DND-41 (cell line): Measurements from ENCODE around the gene OR52H1.

Source experiments
- ATAC-seq: fragments of 200-7000 bp; cut with Tn5 transposase; 3 replicates; pipeline ENCODE4 v1.9.1; 2021; ENCODE audit warnings: low read depth; ENCODE audit not compliant: insufficient read depth
- DNase-seq: peaks from one replicate; pipeline ENCODE4 v3.0.0-alpha.2; 2020
- H2AFZ ChIP-seq: 2 replicates; pipeline ENCODE4 v1.6.0; 2012; ENCODE audit warnings: low read depth, low read length
- H3K27ac ChIP-seq: 2 replicates; pipeline ENCODE4 v1.5.1; 2012; ENCODE audit warnings: low read length, inconsistent platforms
- H3K27me3 ChIP-seq: fragments of 200-600 bp; sonication (generic); 2 replicates; pipeline ENCODE4 v1.6.0; 2012; ENCODE audit warnings: low read length, mild to moderate bottlenecking, inconsistent platforms; ENCODE audit not compliant: insufficient read depth, poor library complexity
- H3K36me3 ChIP-seq: 2 replicates; pipeline ENCODE4 v1.5.1; 2012; ENCODE audit warnings: low read length, inconsistent platforms; ENCODE audit not compliant: insufficient read depth
- H3K4me1 ChIP-seq: 2 replicates; pipeline ENCODE4 v1.5.1; 2012; ENCODE audit warnings: mild to moderate bottlenecking, low read length; ENCODE audit not compliant: insufficient read depth
- H3K4me2 ChIP-seq: 2 replicates; pipeline ENCODE4 v1.6.0; 2012; ENCODE audit warnings: mild to moderate bottlenecking, moderate library complexity, low read length, inconsistent platforms; ENCODE audit not compliant: insufficient read depth
- H3K4me3 ChIP-seq, 2 experiments: fragments of 200-600 bp in 1 of 2; shearing (Covaris generic) in 1 of 2; 2 replicates each; pipeline ENCODE4 v1.5.1; 2012 to 2016; ENCODE audit warnings: inconsistent platforms in 2 of 2, low read length in 2 of 2, mild to moderate bottlenecking in 2 of 2, low read depth in 1 of 2, moderate library complexity in 1 of 2
- H3K79me2 ChIP-seq: 2 replicates; pipeline ENCODE4 v1.6.0; 2012; ENCODE audit warnings: low read length, inconsistent platforms; ENCODE audit not compliant: insufficient read depth
- H3K9ac ChIP-seq: 2 replicates; pipeline ENCODE4 v1.6.0; 2012; ENCODE audit warnings: low read depth, mild to moderate bottlenecking, inconsistent platforms, low read length, moderate library complexity
- H3K9me3 ChIP-seq: 2 replicates; pipeline ENCODE4 v1.5.1; 2012; ENCODE audit warnings: low read length, moderate library complexity, mild to moderate bottlenecking, inconsistent platforms; ENCODE audit not compliant: insufficient read depth, severe bottlenecking
- H4K20me1 ChIP-seq: 2 replicates; pipeline ENCODE4 v1.6.0; 2012; ENCODE audit warnings: low read length; ENCODE audit not compliant: insufficient read depth
- EZH2 ChIP-seq: IDR thresholded peaks from 3 replicates; pipeline ENCODE4 v1.6.1; 2012; ENCODE audit warnings: borderline replicate concordance, low read depth, mild to moderate bottlenecking, moderate library complexity, low read length, inconsistent platforms; ENCODE audit not compliant: severe bottlenecking
- TF ChIP-seq, protein P1 (sequence below): IDR thresholded peaks from 2 replicates; pipeline ENCODE4 v1.5.1; 2012; ENCODE audit warnings: borderline replicate concordance, low read length, moderate library complexity, mild to moderate bottlenecking; ENCODE audit not compliant: poor library complexity, severe bottlenecking; ENCODE audit errors: extremely low read depth

Gene OR52H1

DNA sequence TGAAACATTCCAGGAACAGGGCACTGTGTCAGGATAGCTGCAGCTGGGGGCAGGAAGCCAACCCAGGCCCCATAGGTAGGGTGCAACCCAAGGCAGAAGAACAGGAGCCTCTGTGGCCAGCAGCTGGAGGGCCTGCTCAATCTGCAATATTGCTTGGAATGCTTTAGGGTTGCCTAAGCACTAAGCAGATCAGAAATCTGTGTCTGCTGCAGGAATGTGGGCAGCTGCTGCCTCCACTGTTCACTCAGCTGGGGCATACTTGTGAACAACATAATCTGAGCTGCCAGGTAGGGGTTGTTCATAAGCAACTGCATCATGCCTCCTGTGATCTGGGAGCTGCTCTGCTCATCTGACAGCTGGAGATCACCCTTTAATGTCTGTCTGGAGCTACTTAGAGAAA is 33.5 kb downstream of the OR52H1 start:
- no peaks in the 10 kb centered on the region for H3K36me3 ChIP-seq
- DNase-seq (no peak), ATAC-seq (no peak)
- H3K4me2 ChIP-seq, result no peak overlapping the region
- H2AFZ ChIP-seq, result no peak overlapping the region
- TF ChIP-seq EZH2, result no peak
- TF ChIP-seq, protein P1, sequence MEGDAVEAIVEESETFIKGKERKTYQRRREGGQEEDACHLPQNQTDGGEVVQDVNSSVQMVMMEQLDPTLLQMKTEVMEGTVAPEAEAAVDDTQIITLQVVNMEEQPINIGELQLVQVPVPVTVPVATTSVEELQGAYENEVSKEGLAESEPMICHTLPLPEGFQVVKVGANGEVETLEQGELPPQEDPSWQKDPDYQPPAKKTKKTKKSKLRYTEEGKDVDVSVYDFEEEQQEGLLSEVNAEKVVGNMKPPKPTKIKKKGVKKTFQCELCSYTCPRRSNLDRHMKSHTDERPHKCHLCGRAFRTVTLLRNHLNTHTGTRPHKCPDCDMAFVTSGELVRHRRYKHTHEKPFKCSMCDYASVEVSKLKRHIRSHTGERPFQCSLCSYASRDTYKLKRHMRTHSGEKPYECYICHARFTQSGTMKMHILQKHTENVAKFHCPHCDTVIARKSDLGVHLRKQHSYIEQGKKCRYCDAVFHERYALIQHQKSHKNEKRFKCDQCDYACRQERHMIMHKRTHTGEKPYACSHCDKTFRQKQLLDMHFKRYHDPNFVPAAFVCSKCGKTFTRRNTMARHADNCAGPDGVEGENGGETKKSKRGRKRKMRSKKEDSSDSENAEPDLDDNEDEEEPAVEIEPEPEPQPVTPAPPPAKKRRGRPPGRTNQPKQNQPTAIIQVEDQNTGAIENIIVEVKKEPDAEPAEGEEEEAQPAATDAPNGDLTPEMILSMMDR, result no peak
- H3K4me1 ChIP-seq, result no peaks in the 10 kb centered on the region
- H3K79me2 ChIP-seq, result no peaks in the 10 kb centered on the region
- no peak overlapping the region for H3K27ac ChIP-seq
- no peak overlapping the region for H3K4me3 ChIP-seq
- H4K20me1 ChIP-seq, result no peaks in the 10 kb centered on the region
- no peaks in the 10 kb centered on the region for H3K9me3 ChIP-seq
- peaks cover 9% of the 10 kb centered on the region for H3K27me3 ChIP-seq
- H3K9ac ChIP-seq, result no peak overlapping the region

DNA sequence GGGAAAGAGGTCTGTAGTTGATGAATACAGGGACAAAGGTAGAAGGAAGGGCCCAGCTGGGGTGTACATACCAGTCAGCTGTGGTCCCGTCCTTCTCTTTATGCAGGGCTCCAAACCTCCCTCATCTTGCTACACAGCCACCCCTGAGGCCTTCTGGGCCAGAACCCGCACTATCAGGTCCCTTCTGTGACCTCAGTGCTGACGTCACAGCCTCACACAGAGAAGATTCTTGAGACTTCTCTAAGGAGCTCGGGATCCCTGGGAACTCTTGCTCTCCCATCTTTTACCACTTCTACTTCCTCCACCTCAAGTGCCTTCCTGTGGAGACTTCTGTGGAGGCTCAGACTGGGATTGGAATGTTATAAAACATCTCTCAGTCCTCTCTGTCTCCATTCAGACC is 38.5 kb downstream of the OR52H1 start, which contains the start of gene UBQLN3:
UBQLN3 (minus strand) TSS at position 155 of the 400 bp plus-strand sequence. CDS start 399 bp downstream, outside the sequence.
- H3K9me3 ChIP-seq, result no peaks in the 10 kb centered on the region
- no peak within 1 kb of the TSS for H3K4me3 ChIP-seq
- no peak within 1 kb of the TSS for H3K27ac ChIP-seq
- TF ChIP-seq, protein P1, result no peak
- TF ChIP-seq EZH2, result no peak
- no peak for DNase-seq
- no peak for ATAC-seq
- no peak within 1 kb of the TSS for H2AFZ ChIP-seq
- H3K79me2 ChIP-seq, result no peaks in the 10 kb centered on the region
- no peaks in the 10 kb centered on the region for H3K4me1 ChIP-seq
- H3K36me3 ChIP-seq, result no peaks in the 10 kb centered on the region
- peaks cover 17% of the 10 kb centered on the region for H3K27me3 ChIP-seq
- H4K20me1 ChIP-seq, result no peaks in the 10 kb centered on the region
- no peak within 1 kb of the TSS for H3K9ac ChIP-seq
- H3K4me2 ChIP-seq, result no peak within 1 kb of the TSS

DNA sequence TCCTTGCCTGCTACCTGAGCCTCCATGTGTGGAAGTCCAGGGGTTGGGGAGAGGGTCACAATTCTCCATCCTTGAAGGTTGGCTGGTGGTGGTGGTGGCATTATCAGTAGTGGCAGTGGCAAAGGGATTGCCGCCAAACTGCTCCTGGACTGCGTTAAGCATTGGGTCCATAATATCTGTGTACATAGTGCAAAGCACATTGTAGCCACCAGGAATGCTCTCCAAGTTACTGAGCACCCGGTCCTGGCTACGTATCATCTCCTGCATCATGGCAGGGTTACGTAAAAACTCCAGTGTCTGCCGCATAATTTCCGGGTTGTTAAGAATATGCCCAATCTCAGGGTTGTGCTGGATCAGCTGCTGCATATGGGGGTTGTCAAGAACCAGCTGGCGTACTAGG is 39.7 kb downstream of the OR52H1 start:
- peaks cover 17% of the 10 kb centered on the region for H3K27me3 ChIP-seq
- no peak overlapping the region for H2AFZ ChIP-seq
- H3K4me1 ChIP-seq, result no peaks in the 10 kb centered on the region
- no peak overlapping the region for H3K9ac ChIP-seq
- TF ChIP-seq EZH2, result no peak
- TF ChIP-seq, protein P1, result no peak
- no peaks in the 10 kb centered on the region for H3K79me2 ChIP-seq
- no peaks in the 10 kb centered on the region for H4K20me1 ChIP-seq
- H3K36me3 ChIP-seq, result no peaks in the 10 kb centered on the region
- H3K4me2 ChIP-seq, result no peak overlapping the region
- H3K4me3 ChIP-seq, result no peak overlapping the region
- DNase-seq (no peak), ATAC-seq (no peak)
- H3K27ac ChIP-seq, result no peak overlapping the region
- H3K9me3 ChIP-seq, result no peaks in the 10 kb centered on the region

DNA sequence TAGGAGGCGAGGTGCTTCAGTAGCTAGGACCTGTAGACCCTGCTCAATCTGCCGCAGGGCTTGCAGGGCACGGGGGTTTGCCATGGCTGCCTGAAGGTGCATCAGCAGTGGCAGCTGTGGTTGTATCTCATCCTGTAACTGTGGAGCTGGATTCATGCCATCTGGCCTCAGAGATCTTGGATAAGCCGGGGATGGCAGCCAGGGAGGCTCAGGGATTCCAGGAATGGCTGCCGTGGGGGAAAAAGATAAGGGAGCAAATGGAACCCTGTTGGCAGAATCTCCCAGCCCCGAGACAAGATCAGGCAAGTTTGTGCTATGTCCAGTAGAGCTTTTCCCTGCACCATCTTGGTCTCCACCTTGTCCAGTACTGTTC is 40.4 kb downstream of the OR52H1 start:
- peaks cover 15% of the 10 kb centered on the region for H3K27me3 ChIP-seq
- TF ChIP-seq, protein P1, result no peak
- no peak for TF ChIP-seq EZH2
- H3K79me2 ChIP-seq, result no peaks in the 10 kb centered on the region
- no peak overlapping the region for H3K27ac ChIP-seq
- ATAC-seq (no peak), DNase-seq (no peak)
- no peaks in the 10 kb centered on the region for H4K20me1 ChIP-seq
- no peak overlapping the region for H3K4me2 ChIP-seq
- H2AFZ ChIP-seq, result no peak overlapping the region
- no peaks in the 10 kb centered on the region for H3K4me1 ChIP-seq
- H3K36me3 ChIP-seq, result no peaks in the 10 kb centered on the region
- H3K9ac ChIP-seq, result no peak overlapping the region
- H3K4me3 ChIP-seq, result no peak overlapping the region
- H3K9me3 ChIP-seq, result no peaks in the 10 kb centered on the region
